8988T (cell line): ENCODE data around the gene PLA2G6.
A peak's percentile ranks its signal among the peaks of the same experiment; 100 is the strongest.

Source experiments
- DNase-seq: peaks from one replicate; pipeline ENCODE4 v3.0.0; 2011

PLA2G6 gene

GRCh38 chr22:38107692-38108515 is 73.7 kb downstream of the PLA2G6 start:
- no peak for DNase-seq

- DNase-seq: no peak
Measured at GRCh38 chr22:38106814-38107578, 74.6 kb downstream of the PLA2G6 start.

- no peak for DNase-seq
Measured at GRCh38 chr22:38104084-38104483, 77.5 kb downstream of the PLA2G6 start.

- DNase-seq: no peak
Measured at GRCh38 chr22:38103641-38104040, 78.0 kb downstream of the PLA2G6 start.

- DNase-seq: no peak
Measured at GRCh38 chr22:38098410-38099249, 83.0 kb downstream of the PLA2G6 start.

GRCh38 chr22:38097557-38098409 is 83.8 kb downstream of the PLA2G6 start:
- DNase-seq: peak; percentile 72

- no peak for DNase-seq
Measured at GRCh38 chr22:38097058-38097457, 84.6 kb downstream of the PLA2G6 start.

GRCh38 chr22:38089474-38089851 is 92.2 kb downstream of the PLA2G6 start:
- DNase-seq: no peak

- no peak for DNase-seq
Measured at GRCh38 chr22:38088629-38089473, 92.8 kb downstream of the PLA2G6 start.

- DNase-seq: no peak
Measured at GRCh38 chr22:38087855-38088254, 93.8 kb downstream of the PLA2G6 start.

GRCh38 chr22:38086942-38087341 is 94.7 kb downstream of the PLA2G6 start:
- no peak for DNase-seq

- no peak for DNase-seq
Measured at GRCh38 chr22:38086001-38086845, 95.4 kb downstream of the PLA2G6 start.

GRCh38 chr22:38085501-38085900 is 96.1 kb downstream of the PLA2G6 start:
- no peak for DNase-seq

- DNase-seq: no peak
Measured at GRCh38 chr22:38085056-38085455, 96.6 kb downstream of the PLA2G6 start.

- no peak for DNase-seq
Measured at GRCh38 chr22:38083931-38084631, 97.5 kb downstream of the PLA2G6 start, which contains the start of gene SLC16A8. Gene SLC16A8 (minus strand): TSS chr22:38084184. CDS start chr22:38082873, 1,311 bp downstream.

- DNase-seq: no peak
Measured at GRCh38 chr22:38082986-38083710, 98.5 kb downstream of the PLA2G6 start.

- no peak for DNase-seq
Measured at GRCh38 chr22:38081941-38082828, 99.4 kb downstream of the PLA2G6 start.

- no peak for DNase-seq
Measured at GRCh38 chr22:38081636-38081940, 100.0 kb downstream of the PLA2G6 start.
